PC-3 (cell line): ENCODE measurements around the gene CTNNA3. TPM values are rescaled to one million over a fixed set of nuclear protein-coding genes. Genes with fewer than 3 reads are reported as not detected.

Experiments used
- ATAC-seq: fragments of 200-7000 bp; cut with Tn5 transposase; 2 replicates; pipeline ENCODE4 v1.9.1; 2020; ENCODE audit warnings: mild to moderate bottlenecking, moderate library complexity
- BruUV-seq: library from RNA; stranded (reverse); fragments of 400-500 nt; replicated peaks from 2 replicates; lab custom pipeline; 2021; lab: Mats Ljungman, UMichigan
- CTCF ChIA-PET: fragments of 300-600 bp; sonication (Branson Sonifier 250); formaldehyde crosslinking; loops from one replicate; lab custom pipeline; 2022; ENCODE audit warnings: antibody characterized with exemption; lab: Charles Lee
- POLR2A ChIA-PET: fragments of 300-600 bp; sonication (Branson Sonifier 250); formaldehyde crosslinking; loops from one replicate; lab custom pipeline; 2022; ENCODE audit warnings: antibody characterized with exemption; ENCODE audit not compliant: unreplicated experiment; lab: Charles Lee
- DNase-seq: peaks from one replicate; pipeline ENCODE4 v3.0.0-alpha.2; 2015
- H2AFZ ChIP-seq: fragments of 300-600 bp; sonication (generic); 2 replicates; pipeline ENCODE4 v1.6.0; 2016; ENCODE audit warnings: antibody characterized with exemption, low read length
- H3F3A ChIP-seq: fragments of 300-600 bp; sonication (generic); one replicate; pipeline ENCODE4 v1.6.0; 2017; ENCODE audit warnings: antibody characterized with exemption, low read length, control low read depth, mild to moderate bottlenecking; ENCODE audit not compliant: unreplicated experiment
- H3K27ac ChIP-seq: fragments of 300-600 bp; sonication (generic); 2 replicates; pipeline ENCODE4 v1.5.1; 2016; ENCODE audit warnings: mild to moderate bottlenecking, low read length
- H3K27me3 ChIP-seq: fragments of 300-600 bp; sonication (generic); 2 replicates; pipeline ENCODE4 v1.6.1; 2016; ENCODE audit warnings: low read length, mixed read lengths
- H3K36me3 ChIP-seq: fragments of 300-600 bp; sonication (generic); 2 replicates; pipeline ENCODE4 v1.6.1; 2016; ENCODE audit warnings: low read depth, mixed run types, low read length, mixed read lengths
- H3K4me1 ChIP-seq: fragments of 300-600 bp; sonication (generic); 2 replicates; pipeline ENCODE4 v1.5.1; 2016; ENCODE audit warnings: low read length; ENCODE audit not compliant: insufficient read depth
- H3K4me2 ChIP-seq: fragments of 300-600 bp; sonication (generic); 2 replicates; pipeline ENCODE4 v1.6.0; 2016; ENCODE audit warnings: low read length
- H3K4me3 ChIP-seq: fragments of 300-600 bp; sonication (generic); 2 replicates; pipeline ENCODE4 v1.5.1; 2016; ENCODE audit warnings: mild to moderate bottlenecking, low read length, mixed read lengths
- H3K79me2 ChIP-seq: fragments of 300-600 bp; sonication (generic); 2 replicates; pipeline ENCODE4 v1.6.1; 2017; ENCODE audit warnings: low read length, mixed read lengths
- H3K9ac ChIP-seq: fragments of 300-600 bp; sonication (generic); 2 replicates; pipeline ENCODE4 v1.6.0; 2016; ENCODE audit warnings: mild to moderate bottlenecking, low read length
- H3K9me2 ChIP-seq: fragments of 300-600 bp; sonication (generic); replicated peaks from 2 replicates; pipeline ENCODE4 v1.6.1; 2016; ENCODE audit warnings: mixed run types, low read length, mixed read lengths
- H3K9me3 ChIP-seq: fragments of 300-600 bp; sonication (generic); 2 replicates; pipeline ENCODE4 v1.6.1; 2016; ENCODE audit warnings: low read length, mixed read lengths
- H4K20me1 ChIP-seq: fragments of 300-600 bp; sonication (generic); 2 replicates; pipeline ENCODE4 v1.6.1; 2016; ENCODE audit warnings: low read length, mixed read lengths
- EZH2 ChIP-seq: fragments of 300-600 bp; sonication (generic); IDR thresholded peaks from one replicate; pipeline ENCODE4 v1.6.1; 2017; ENCODE audit warnings: antibody characterized with exemption, mild to moderate bottlenecking, low read length; ENCODE audit not compliant: unreplicated experiment
- EZH2phosphoT487 ChIP-seq: fragments of 300-600 bp; sonication (generic); IDR thresholded peaks from 2 replicates; pipeline ENCODE4 v1.6.1; 2018; ENCODE audit warnings: mild to moderate bottlenecking, antibody characterized with exemption, low read length, borderline replicate concordance
- intact Hi-C: fragments of 100-400 bp; cut with micrococcal nuclease; formaldehyde crosslinking; loops from 2 replicates; pipeline ENCODE4 v1.9.0; 2023
- total RNA-seq: library from RNA; depleted of rRNA; stranded (reverse); fragments of >200 nt; gene quantifications from 2 replicates; pipeline ENCODE4 v1.2.3, GENCODE V29; 2014
- TF ChIP-seq, protein P1 (sequence below): fragments of 300-600 bp; sonication (generic); conservative IDR thresholded peaks from 2 replicates; pipeline ENCODE4 v1.5.1; 2017; ENCODE audit warnings: antibody characterized with exemption, low read depth, mild to moderate bottlenecking, low read length

CTNNA3 gene
- total RNA-seq, 1 experiment from 2014 or later, result 1.9 TPM

- POLR2A ChIA-PET, result no interaction called here
- BruUV-seq, result no TSS peak
- no peaks in the 10 kb centered on the region for H3K79me2 ChIP-seq
- no peak overlapping the region for H3K27ac ChIP-seq
- TF ChIP-seq, protein P1, sequence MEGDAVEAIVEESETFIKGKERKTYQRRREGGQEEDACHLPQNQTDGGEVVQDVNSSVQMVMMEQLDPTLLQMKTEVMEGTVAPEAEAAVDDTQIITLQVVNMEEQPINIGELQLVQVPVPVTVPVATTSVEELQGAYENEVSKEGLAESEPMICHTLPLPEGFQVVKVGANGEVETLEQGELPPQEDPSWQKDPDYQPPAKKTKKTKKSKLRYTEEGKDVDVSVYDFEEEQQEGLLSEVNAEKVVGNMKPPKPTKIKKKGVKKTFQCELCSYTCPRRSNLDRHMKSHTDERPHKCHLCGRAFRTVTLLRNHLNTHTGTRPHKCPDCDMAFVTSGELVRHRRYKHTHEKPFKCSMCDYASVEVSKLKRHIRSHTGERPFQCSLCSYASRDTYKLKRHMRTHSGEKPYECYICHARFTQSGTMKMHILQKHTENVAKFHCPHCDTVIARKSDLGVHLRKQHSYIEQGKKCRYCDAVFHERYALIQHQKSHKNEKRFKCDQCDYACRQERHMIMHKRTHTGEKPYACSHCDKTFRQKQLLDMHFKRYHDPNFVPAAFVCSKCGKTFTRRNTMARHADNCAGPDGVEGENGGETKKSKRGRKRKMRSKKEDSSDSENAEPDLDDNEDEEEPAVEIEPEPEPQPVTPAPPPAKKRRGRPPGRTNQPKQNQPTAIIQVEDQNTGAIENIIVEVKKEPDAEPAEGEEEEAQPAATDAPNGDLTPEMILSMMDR, result no peak
- no peak overlapping the region for H3K4me3 ChIP-seq
- no peaks in the 10 kb centered on the region for H4K20me1 ChIP-seq
- H2AFZ ChIP-seq, result no peak overlapping the region
- peak; percentile 48 for DNase-seq
- peaks cover 19% of the 10 kb centered on the region for H3K4me1 ChIP-seq
- CTCF ChIA-PET, result no interaction called here
- H3K27me3 ChIP-seq, result peaks cover 48% of the 10 kb centered on the region
- H3F3A ChIP-seq, result peaks cover 4% of the 10 kb centered on the region
- intact Hi-C loops, result no loop called here
- no peaks in the 10 kb centered on the region for H3K9me2 ChIP-seq
- no peak overlapping the region for H3K4me2 ChIP-seq
- no peaks in the 10 kb centered on the region for H3K36me3 ChIP-seq
- H3K9ac ChIP-seq, result no peak overlapping the region
- no peaks in the 10 kb centered on the region for H3K9me3 ChIP-seq
- no peak for ATAC-seq
These were observed 576.3 kb downstream of the CTNNA3 start for GRCh38 chr10:67119651-67120050.

- Histone ChIP-seq H3K9me3 (no peaks in the 10 kb centered on the region), H3K36me3 (no peaks in the 10 kb centered on the region), H3K4me1 (peaks cover 22% of the 10 kb centered on the region), H3K9ac (no peak overlapping the region), H3K4me3 (no peak overlapping the region), H4K20me1 (no peaks in the 10 kb centered on the region), H3F3A (peaks cover 4% of the 10 kb centered on the region), H3K27ac (peak overlapping the region; percentile 9; the same call in 1 of the 2 replicates), H3K9me2 (no peaks in the 10 kb centered on the region), H3K4me2 (peak overlapping the region; percentile 27; the same call in 1 of the 2 replicates), H2AFZ (no peak overlapping the region), H3K79me2 (no peaks in the 10 kb centered on the region), H3K27me3 (peaks cover 22% of the 10 kb centered on the region)
- no TSS peak for BruUV-seq
- intact Hi-C loops, result no loop called here
- no peak for TF ChIP-seq EZH2phosphoT487
- TF ChIP-seq, protein P1, result no peak
- TF ChIP-seq EZH2, result no peak
- ATAC-seq (peak; percentile 74), DNase-seq (peak; percentile 99)
- ChIA-PET CTCF (no interaction called here), POLR2A (no interaction called here)
These were observed 580.0 kb downstream of the CTNNA3 start for GRCh38 chr10:67115972-67116371.

DNA sequence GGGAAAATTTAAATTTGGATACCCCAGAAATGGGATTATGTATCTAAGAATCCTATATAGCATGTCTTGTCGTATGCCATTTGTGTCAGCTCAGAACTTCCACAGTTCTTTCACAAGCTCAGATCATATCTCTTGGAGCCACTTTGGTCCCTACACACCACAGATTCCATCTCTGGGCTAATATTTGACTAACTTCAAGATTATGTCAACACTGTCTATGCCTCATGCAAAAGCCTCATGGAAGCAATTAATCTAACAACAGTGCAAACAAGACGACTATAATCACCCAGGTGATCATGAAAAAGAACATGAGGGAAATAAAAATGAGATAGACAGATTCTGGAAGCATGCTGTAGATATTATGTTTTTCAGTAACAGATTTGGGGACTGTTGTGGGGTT lies 581.0 kb downstream of the CTNNA3 start:
- DNase-seq (peak; percentile 83), ATAC-seq (peak; percentile 52)
- Histone ChIP-seq H3K9me3 (no peaks in the 10 kb centered on the region), H3F3A (peaks cover 4% of the 10 kb centered on the region), H4K20me1 (no peaks in the 10 kb centered on the region), H3K4me3 (no peak overlapping the region), H3K27ac (no peak overlapping the region), H3K36me3 (no peaks in the 10 kb centered on the region), H3K9ac (no peak overlapping the region), H3K79me2 (no peaks in the 10 kb centered on the region), H3K4me1 (peaks cover 22% of the 10 kb centered on the region), H2AFZ (no peak overlapping the region), H3K4me2 (no peak overlapping the region), H3K9me2 (no peaks in the 10 kb centered on the region), H3K27me3 (peaks cover 16% of the 10 kb centered on the region)
- ChIA-PET POLR2A (interaction anchor here (0.6 kb wide), 1 partner anchor 30 kb away, joined by 4 read pairs; no protein-coding TSS in a partner anchor), CTCF (no interaction called here)
- intact Hi-C loops, result no loop called here
- TF ChIP-seq EZH2 (no peak), EZH2phosphoT487 (no peak)
- TF ChIP-seq, protein P1, result no peak
- BruUV-seq, result no TSS peak
